Stimulated activated CD8-positive, alpha-beta memory T cell treated with anti-CD3 and anti-CD28 coated beads, Interleukin-7, amount 100 ng/mL, for 4 hours (primary cell): ENCODE measurements around the gene HMGA1.

ENCODE experiments used
- DNase-seq, 2 donors: peaks; one replicate each; pipeline ENCODE4 v3.0.0-alpha.2; 2020; ENCODE audit warnings: low read depth in 2 of 2

The HMGA1 gene

DNA sequence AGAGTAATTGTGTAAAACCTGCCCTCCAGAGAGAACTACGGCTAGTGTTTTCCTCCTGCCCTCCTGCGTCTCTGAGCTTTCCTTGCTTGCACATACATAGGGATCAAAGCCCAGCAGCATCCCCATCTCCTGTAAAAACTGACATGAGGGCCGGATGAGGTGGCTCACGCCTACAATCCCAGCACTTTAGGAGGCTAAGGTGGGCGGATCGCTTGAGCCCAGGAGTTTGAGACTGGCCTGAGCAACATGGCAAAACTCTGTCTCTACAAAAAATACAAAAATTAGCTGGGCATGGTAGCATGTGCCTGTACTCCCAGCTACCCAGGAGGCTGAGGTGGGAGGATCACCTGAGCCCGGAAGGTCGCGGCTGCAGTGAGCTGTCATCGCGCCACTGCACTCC is 52.5 kb downstream of the HMGA1 start:
- DNase-seq: no peak

DNA sequence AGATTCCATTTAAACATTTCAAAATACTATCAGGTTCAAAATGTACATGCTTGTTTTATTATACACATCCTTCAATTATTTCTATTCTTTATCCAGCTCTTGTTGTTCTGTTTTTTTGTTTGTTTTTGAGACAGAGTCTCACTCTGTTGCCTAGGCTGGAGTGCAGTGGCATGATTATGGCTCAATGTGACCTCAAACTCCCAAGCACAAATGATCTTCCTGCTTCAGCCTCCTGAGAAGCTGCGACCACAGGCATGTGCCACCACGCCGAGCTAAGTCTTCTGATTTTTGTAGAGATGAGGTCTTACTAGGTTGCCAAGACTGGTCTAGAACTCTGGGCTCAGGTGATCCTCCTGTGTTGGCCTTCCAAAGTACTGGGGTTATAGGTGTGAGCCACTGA is 56.3 kb downstream of the HMGA1 start:
- DNase-seq: no peak

DNA sequence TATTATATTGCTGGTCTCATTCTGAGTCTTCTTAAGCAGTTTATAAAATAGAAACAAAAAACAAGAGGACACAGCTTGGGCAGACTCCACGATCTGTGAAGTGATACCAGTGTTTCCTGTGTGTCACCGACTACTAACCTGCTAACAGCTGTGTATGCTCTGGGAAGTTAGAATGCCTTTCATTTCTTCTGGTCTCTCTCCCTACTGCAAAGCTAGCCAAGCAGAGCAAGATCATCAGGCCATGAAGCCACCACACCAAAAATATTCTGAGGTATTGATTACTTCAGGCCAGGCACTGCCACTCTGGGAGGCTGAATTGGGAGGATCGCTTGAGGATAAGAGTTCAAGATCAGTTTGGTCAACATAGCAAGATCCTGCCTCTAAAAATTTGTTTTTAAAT is 59.0 kb downstream of the HMGA1 start:
- no peak for DNase-seq
